ENCODE results near the gene ZNF143. TPM values are rescaled to one million over a fixed set of nuclear protein-coding genes. Genes with fewer than 3 reads are reported as not detected.

The ZNF143 gene
- total RNA-seq, 1 experiment from 2014 or later = 29.2 TPM

DNA sequence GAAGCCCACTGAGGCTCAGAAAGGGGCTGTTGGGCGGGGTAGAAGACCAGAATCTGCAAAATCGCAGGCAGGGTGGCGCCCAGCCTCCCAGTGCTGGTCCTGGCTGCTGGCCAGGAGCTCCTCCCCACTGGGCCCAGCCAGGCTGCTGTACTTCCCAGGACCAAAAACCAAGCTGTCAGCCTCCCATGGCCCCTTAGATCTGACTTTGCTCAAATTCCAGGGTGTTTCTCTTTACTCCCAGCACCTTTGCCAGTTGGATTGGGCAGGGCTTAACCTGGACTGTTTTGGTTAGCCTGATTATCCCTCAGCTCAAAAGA lies 68.5 kb downstream of the ZNF143 start:
- Histone ChIP-seq H2AFZ (ENCODE audit: low read length) (no peak overlapping the region), H2BK20ac (ENCODE audit: low read depth, low read length, poor library complexity, severe bottlenecking) (no peak overlapping the region), H3T11ph (ENCODE audit: low read length) (no peak overlapping the region), H3K56ac (ENCODE audit: insufficient read length, low read depth, low read length) (no peak overlapping the region), H3K27ac (ENCODE audit: insufficient read length, low read depth, low read length) (no peak overlapping the region), H3K9ac (ENCODE audit: extremely low read depth, insufficient read length, low read length) (no peak overlapping the region), H3K4me1 (ENCODE audit: insufficient read depth, low read length) (no peaks in the 10 kb centered on the region; the same call in 1 of the 2 replicates), H3K9me3 (ENCODE audit: control insufficient read depth, low read depth, low read length) (no peaks in the 10 kb centered on the region), H3K18ac (ENCODE audit: insufficient read length, low read depth, low read length) (no peak overlapping the region), H4K91ac (ENCODE audit: insufficient read length, low read depth, low read length) (no peak overlapping the region), H3K4me2 (ENCODE audit: insufficient read depth, insufficient read length, low read length) (no peak overlapping the region), H3K79me2 (ENCODE audit: insufficient read depth, low read length) (no peaks in the 10 kb centered on the region), H2BK12ac (ENCODE audit: insufficient read length, low read depth, low read length) (no peak overlapping the region), H4K5ac (ENCODE audit: insufficient read length, low read depth, low read length) (no peak overlapping the region), H2AK5ac (ENCODE audit: insufficient read length, low read length) (no peak overlapping the region), H2BK5ac (ENCODE audit: insufficient read length, low read length) (no peak overlapping the region), H3K4ac (ENCODE audit: low read depth, low read length) (no peak overlapping the region), H4K8ac (replicated peaks; ENCODE audit: insufficient read length, low read depth, low read length) (no peak overlapping the region), H3K27me3 (ENCODE audit: insufficient read depth, low read length) (no peaks in the 10 kb centered on the region), H2BK120ac (ENCODE audit: low read depth, low read length, poor library complexity, severe bottlenecking) (no peak overlapping the region), H2BK15ac (ENCODE audit: low read depth, low read length) (no peak overlapping the region), H3K79me1 (ENCODE audit: insufficient read depth, low read depth, low read length, poor library complexity, severe bottlenecking) (no peaks in the 10 kb centered on the region), H3K23ac (ENCODE audit: insufficient read length, low read depth, low read length) (no peak overlapping the region), H3K14ac (ENCODE audit: insufficient read depth, low read length) (no peak overlapping the region), H3K23me2 (ENCODE audit: insufficient read length, low read depth, low read length, poor library complexity, severe bottlenecking) (no peaks in the 10 kb centered on the region), H4K20me1 (ENCODE audit: control insufficient read depth, insufficient read depth, insufficient read length) (no peaks in the 10 kb centered on the region)
- Mint-ChIP-seq H3K36me3 (ENCODE audit: insufficient read depth in 1 of 3, low read depth in 3 of 3) (peaks cover 8 to 26% (median 22%) of the 10 kb centered on the region in 3 experiments; a peak in 6 of 7 replicates), H3K27me3 (ENCODE audit: low read depth) (no peaks in the 10 kb centered on the region; the same call in 1 of the 2 replicates), H3K4me3 (no peak overlapping the region), H3K9me3 (no peaks in the 10 kb centered on the region), H3K27ac (peak overlapping the region; percentile 20 to 70 (median 49); a peak in 1 of 7 replicates), H3K4me1 (peaks cover 35 to 36% of the 10 kb centered on the region in 2 experiments)
- TF ChIP-seq, protein P1, sequence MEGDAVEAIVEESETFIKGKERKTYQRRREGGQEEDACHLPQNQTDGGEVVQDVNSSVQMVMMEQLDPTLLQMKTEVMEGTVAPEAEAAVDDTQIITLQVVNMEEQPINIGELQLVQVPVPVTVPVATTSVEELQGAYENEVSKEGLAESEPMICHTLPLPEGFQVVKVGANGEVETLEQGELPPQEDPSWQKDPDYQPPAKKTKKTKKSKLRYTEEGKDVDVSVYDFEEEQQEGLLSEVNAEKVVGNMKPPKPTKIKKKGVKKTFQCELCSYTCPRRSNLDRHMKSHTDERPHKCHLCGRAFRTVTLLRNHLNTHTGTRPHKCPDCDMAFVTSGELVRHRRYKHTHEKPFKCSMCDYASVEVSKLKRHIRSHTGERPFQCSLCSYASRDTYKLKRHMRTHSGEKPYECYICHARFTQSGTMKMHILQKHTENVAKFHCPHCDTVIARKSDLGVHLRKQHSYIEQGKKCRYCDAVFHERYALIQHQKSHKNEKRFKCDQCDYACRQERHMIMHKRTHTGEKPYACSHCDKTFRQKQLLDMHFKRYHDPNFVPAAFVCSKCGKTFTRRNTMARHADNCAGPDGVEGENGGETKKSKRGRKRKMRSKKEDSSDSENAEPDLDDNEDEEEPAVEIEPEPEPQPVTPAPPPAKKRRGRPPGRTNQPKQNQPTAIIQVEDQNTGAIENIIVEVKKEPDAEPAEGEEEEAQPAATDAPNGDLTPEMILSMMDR (conservative IDR thresholded peaks at IDR 0.05) = no peak
- DNase-seq = no peak
- whole genome bisulfite sequencing (ENCODE audit: extremely low coverage, insufficient read length, low lambda C conversion rate) = no CpG with 5 or more reads among the region's 3 CpGs

Data from H9 (cell line).